Measurements from ENCODE around the gene HIC1.

DNA sequence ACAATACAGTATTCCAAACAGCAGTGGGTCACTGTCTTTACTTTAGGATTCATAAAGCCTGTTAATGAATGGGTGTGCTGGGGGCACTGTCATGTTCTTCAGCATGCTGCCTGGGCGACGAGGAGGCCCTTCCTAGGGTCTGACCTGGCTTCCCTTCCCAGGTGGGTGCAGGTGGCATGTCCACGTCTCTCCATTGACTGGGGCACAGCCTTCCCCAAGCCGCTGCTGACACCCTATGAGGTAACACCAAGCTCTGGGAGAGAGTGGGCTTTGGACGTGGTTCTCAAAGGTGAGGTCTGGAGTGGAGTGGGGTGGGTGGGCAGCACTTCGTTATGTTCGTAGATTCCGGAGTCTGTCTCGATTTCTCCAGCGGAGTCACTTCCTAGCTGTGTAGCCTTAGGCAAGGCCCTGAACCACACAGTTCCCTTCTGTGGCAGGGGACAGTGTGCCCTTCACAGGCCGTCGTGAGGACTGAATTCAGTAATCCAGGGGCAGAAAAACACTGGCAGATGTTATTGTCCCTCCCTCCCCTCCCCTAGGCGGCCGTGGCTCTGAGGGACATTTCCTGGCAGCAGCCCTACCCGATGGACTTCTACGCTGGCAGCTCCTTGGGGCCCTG is 13.9 kb upstream of the HIC1 start:
- TF ChIP-seq EP300 (IDR thresholded peaks at IDR 0.05) (no peak), POLR2A (IDR thresholded peaks at IDR 0.05) (no peak)
- TF ChIP-seq, protein P1, sequence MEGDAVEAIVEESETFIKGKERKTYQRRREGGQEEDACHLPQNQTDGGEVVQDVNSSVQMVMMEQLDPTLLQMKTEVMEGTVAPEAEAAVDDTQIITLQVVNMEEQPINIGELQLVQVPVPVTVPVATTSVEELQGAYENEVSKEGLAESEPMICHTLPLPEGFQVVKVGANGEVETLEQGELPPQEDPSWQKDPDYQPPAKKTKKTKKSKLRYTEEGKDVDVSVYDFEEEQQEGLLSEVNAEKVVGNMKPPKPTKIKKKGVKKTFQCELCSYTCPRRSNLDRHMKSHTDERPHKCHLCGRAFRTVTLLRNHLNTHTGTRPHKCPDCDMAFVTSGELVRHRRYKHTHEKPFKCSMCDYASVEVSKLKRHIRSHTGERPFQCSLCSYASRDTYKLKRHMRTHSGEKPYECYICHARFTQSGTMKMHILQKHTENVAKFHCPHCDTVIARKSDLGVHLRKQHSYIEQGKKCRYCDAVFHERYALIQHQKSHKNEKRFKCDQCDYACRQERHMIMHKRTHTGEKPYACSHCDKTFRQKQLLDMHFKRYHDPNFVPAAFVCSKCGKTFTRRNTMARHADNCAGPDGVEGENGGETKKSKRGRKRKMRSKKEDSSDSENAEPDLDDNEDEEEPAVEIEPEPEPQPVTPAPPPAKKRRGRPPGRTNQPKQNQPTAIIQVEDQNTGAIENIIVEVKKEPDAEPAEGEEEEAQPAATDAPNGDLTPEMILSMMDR (IDR thresholded peaks at IDR 0.05) = no peak

All from stomach (tissue), 4 donors.